ENCODE measurements around the gene PKP1.

PKP1 gene

GRCh38 chr1:201349092-201349491 lies 65.8 kb downstream of the PKP1 start:
- no peak for TF ChIP-seq RARB (CRISPR knock-in tag; IDR thresholded peaks at IDR 0.05)
- TF ChIP-seq POU6F1 (CRISPR knock-in tag; IDR thresholded peaks at IDR 0.05; ENCODE audit: borderline replicate concordance, low read depth): no peak
- TF ChIP-seq SNAI2 (CRISPR knock-in tag; IDR thresholded peaks at IDR 0.05): no peak
- no peak for TF ChIP-seq ZNF70 (CRISPR knock-in tag; IDR thresholded peaks at IDR 0.05)
- no peak for TF ChIP-seq PPARA (CRISPR knock-in tag; IDR thresholded peaks at IDR 0.05; ENCODE audit: borderline replicate concordance)
- no peak for TF ChIP-seq ZC3H10 (CRISPR knock-in tag; IDR thresholded peaks at IDR 0.05)
- TF ChIP-seq CSRNP3 (CRISPR knock-in tag; IDR thresholded peaks at IDR 0.05): no peak
- no peak for TF ChIP-seq CSDC2 (CRISPR knock-in tag; IDR thresholded peaks at IDR 0.05)
- no peak for TF ChIP-seq ARNTL (CRISPR knock-in tag; IDR thresholded peaks at IDR 0.05; ENCODE audit: borderline replicate concordance, low read depth)
- no peak for TF ChIP-seq TSHZ2 (CRISPR knock-in tag; IDR thresholded peaks at IDR 0.05)
- no peak for TF ChIP-seq TCF4 (CRISPR knock-in tag; IDR thresholded peaks at IDR 0.05; ENCODE audit: borderline replicate concordance)
- no peak for TF ChIP-seq PATZ1 (CRISPR knock-in tag; IDR thresholded peaks at IDR 0.05; ENCODE audit: borderline replicate concordance)
- no peak for TF ChIP-seq ESRRG (CRISPR knock-in tag; IDR thresholded peaks at IDR 0.05)
- no peak for TF ChIP-seq ISL1 (CRISPR knock-in tag; IDR thresholded peaks at IDR 0.05)
- TF ChIP-seq BACH2 (CRISPR knock-in tag; IDR thresholded peaks at IDR 0.05; ENCODE audit: borderline replicate concordance): no peak
- TF ChIP-seq ZNF8 (CRISPR knock-in tag; IDR thresholded peaks at IDR 0.05): no peak
- TF ChIP-seq GLIS3 (CRISPR knock-in tag; IDR thresholded peaks at IDR 0.05): no peak
- no peak for TF ChIP-seq OSR1 (CRISPR knock-in tag; IDR thresholded peaks at IDR 0.05)
- ATAC-seq: no peak

- no peak for ATAC-seq
- TF ChIP-seq TCF4 (CRISPR knock-in tag; IDR thresholded peaks at IDR 0.05; ENCODE audit: borderline replicate concordance) (no peak), POU6F1 (CRISPR knock-in tag; IDR thresholded peaks at IDR 0.05; ENCODE audit: borderline replicate concordance, low read depth) (no peak), ZFP30 (CRISPR knock-in tag; IDR thresholded peaks at IDR 0.05) (no peak), CREB5 (CRISPR knock-in tag; IDR thresholded peaks at IDR 0.05; ENCODE audit: low read depth) (no peak), ZNF8 (CRISPR knock-in tag; IDR thresholded peaks at IDR 0.05) (no peak), BACH2 (CRISPR knock-in tag; IDR thresholded peaks at IDR 0.05; ENCODE audit: borderline replicate concordance) (no peak), OSR1 (CRISPR knock-in tag; IDR thresholded peaks at IDR 0.05) (no peak), PATZ1 (CRISPR knock-in tag; IDR thresholded peaks at IDR 0.05; ENCODE audit: borderline replicate concordance) (no peak), ISL1 (CRISPR knock-in tag; IDR thresholded peaks at IDR 0.05) (no peak), CSDC2 (CRISPR knock-in tag; IDR thresholded peaks at IDR 0.05) (no peak)
Observed at GRCh38 chr1:201350361-201350725, 67.0 kb downstream of the PKP1 start.

All from SK-N-SH treated with all-trans-retinoic acid at 6 μM for 48 hours (cell line).